Measurements from ENCODE around the gene TMEM151B. TPM values are rescaled to one million over a fixed set of nuclear protein-coding genes. Genes with fewer than 3 reads are reported as not detected.

TMEM151B gene
- total and polyA plus RNA-seq, 9 of the 15 experiments (the other 6 are each of a cell fraction or from before 2014, with no cell fraction given) = not detected

DNA sequence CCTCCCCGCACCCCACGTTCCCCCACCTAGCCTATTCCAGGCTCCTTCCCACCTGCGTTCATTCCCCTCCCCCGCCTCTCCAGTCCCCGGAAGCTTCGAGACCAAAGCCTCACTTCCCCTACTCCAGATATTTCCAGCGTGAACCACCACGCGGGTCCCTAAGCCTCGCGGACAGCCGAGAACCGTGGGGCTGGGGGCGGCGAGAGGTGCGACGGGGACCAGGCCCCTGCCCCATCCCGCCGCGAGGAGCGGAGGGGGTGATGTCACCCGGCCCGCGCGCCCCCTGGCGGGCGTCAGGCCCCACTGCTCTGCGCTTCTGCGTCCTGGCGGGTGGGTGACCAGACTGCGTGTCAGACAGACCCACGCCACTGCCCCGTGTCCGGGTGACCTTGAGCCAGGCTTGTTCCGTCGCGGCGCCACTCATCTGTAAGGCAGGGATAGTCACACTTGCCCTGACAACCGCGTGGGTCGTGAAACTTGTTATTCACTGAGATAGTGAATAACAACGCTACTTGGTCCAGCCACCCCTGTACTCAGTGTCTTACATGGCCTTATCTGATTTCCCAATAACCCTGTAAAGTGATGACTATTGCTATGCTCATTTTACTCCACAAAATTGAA lies 32.3 kb upstream of the TMEM151B start (continued):
- TF ChIP-seq, protein P1, sequence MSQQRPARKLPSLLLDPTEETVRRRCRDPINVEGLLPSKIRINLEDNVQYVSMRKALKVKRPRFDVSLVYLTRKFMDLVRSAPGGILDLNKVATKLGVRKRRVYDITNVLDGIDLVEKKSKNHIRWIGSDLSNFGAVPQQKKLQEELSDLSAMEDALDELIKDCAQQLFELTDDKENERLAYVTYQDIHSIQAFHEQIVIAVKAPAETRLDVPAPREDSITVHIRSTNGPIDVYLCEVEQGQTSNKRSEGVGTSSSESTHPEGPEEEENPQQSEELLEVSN (IDR thresholded peaks at IDR 0.05; ENCODE audit: borderline replicate concordance in 1 of 2, extremely low read depth in 1 of 2, insufficient read depth in 1 of 2, insufficient read length in 1 of 2, low read depth in 1 of 2, low read length in 1 of 2, poor library complexity in 1 of 2, severe bottlenecking in 1 of 2) = peak in 1 of 2 experiments; percentile 74
- TF ChIP-seq SRSF1 (IDR thresholded peaks at IDR 0.05; ENCODE audit: low read depth, low read length) = no peak
- TF ChIP-seq, protein P2, sequence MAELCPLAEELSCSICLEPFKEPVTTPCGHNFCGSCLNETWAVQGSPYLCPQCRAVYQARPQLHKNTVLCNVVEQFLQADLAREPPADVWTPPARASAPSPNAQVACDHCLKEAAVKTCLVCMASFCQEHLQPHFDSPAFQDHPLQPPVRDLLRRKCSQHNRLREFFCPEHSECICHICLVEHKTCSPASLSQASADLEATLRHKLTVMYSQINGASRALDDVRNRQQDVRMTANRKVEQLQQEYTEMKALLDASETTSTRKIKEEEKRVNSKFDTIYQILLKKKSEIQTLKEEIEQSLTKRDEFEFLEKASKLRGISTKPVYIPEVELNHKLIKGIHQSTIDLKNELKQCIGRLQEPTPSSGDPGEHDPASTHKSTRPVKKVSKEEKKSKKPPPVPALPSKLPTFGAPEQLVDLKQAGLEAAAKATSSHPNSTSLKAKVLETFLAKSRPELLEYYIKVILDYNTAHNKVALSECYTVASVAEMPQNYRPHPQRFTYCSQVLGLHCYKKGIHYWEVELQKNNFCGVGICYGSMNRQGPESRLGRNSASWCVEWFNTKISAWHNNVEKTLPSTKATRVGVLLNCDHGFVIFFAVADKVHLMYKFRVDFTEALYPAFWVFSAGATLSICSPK (IDR thresholded peaks at IDR 0.05; ENCODE audit: borderline replicate concordance) = no peak
- no peak for TF ChIP-seq ZNF324 (CRISPR knock-in tag; IDR thresholded peaks at IDR 0.05)
- TF ChIP-seq ZBTB8A (IDR thresholded peaks at IDR 0.05; ENCODE audit: partially characterized antibody) = no peak
- no peak for TF ChIP-seq PHB2 (IDR thresholded peaks at IDR 0.05; ENCODE audit: low read depth)
- TF ChIP-seq NONO (IDR thresholded peaks at IDR 0.05; ENCODE audit: low read depth in 2 of 2, low read length in 1 of 2) = peak in 1 of 2 experiments; percentile 81; a peak in 2 of 4 replicates
- TF ChIP-seq JUNB (CRISPR knock-in tag; conservative IDR thresholded peaks at IDR 0.05) = peak; percentile 61
- TF ChIP-seq EP300 (IDR thresholded peaks at IDR 0.05; ENCODE audit: low read length) = peak; percentile 8; the same call in 1 of the 2 replicates
- TF ChIP-seq, protein P3, sequence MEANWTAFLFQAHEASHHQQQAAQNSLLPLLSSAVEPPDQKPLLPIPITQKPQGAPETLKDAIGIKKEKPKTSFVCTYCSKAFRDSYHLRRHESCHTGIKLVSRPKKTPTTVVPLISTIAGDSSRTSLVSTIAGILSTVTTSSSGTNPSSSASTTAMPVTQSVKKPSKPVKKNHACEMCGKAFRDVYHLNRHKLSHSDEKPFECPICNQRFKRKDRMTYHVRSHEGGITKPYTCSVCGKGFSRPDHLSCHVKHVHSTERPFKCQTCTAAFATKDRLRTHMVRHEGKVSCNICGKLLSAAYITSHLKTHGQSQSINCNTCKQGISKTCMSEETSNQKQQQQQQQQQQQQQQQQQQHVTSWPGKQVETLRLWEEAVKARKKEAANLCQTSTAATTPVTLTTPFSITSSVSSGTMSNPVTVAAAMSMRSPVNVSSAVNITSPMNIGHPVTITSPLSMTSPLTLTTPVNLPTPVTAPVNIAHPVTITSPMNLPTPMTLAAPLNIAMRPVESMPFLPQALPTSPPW (CRISPR knock-in tag; IDR thresholded peaks at IDR 0.05) = peak; percentile 85
- TF ChIP-seq, protein P4, sequence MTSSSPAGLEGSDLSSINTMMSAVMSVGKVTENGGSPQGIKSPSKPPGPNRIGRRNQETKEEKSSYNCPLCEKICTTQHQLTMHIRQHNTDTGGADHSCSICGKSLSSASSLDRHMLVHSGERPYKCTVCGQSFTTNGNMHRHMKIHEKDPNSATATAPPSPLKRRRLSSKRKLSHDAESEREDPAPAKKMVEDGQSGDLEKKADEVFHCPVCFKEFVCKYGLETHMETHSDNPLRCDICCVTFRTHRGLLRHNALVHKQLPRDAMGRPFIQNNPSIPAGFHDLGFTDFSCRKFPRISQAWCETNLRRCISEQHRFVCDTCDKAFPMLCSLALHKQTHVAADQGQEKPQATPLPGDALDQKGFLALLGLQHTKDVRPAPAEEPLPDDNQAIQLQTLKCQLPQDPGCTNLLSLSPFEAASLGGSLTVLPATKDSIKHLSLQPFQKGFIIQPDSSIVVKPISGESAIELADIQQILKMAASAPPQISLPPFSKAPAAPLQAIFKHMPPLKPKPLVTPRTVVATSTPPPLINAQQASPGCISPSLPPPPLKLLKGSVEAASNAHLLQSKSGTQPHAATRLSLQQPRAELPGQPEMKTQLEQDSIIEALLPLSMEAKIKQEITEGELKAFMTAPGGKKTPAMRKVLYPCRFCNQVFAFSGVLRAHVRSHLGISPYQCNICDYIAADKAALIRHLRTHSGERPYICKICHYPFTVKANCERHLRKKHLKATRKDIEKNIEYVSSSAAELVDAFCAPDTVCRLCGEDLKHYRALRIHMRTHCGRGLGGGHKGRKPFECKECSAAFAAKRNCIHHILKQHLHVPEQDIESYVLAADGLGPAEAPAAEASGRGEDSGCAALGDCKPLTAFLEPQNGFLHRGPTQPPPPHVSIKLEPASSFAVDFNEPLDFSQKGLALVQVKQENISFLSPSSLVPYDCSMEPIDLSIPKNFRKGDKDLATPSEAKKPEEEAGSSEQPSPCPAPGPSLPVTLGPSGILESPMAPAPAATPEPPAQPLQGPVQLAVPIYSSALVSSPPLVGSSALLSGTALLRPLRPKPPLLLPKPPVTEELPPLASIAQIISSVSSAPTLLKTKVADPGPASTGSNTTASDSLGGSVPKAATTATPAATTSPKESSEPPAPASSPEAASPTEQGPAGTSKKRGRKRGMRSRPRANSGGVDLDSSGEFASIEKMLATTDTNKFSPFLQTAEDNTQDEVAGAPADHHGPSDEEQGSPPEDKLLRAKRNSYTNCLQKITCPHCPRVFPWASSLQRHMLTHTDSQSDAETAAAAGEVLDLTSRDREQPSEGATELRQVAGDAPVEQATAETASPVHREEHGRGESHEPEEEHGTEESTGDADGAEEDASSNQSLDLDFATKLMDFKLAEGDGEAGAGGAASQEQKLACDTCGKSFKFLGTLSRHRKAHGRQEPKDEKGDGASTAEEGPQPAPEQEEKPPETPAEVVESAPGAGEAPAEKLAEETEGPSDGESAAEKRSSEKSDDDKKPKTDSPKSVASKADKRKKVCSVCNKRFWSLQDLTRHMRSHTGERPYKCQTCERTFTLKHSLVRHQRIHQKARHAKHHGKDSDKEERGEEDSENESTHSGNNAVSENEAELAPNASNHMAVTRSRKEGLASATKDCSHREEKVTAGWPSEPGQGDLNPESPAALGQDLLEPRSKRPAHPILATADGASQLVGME (CRISPR knock-in tag; IDR thresholded peaks at IDR 0.05) = peak; percentile 87; the same call in 1 of the 2 replicates
- peak; percentile 52; the same call in 1 of the 2 replicates for TF ChIP-seq GTF2E2 (tag; IDR thresholded peaks at IDR 0.05)
- TF ChIP-seq ARID1B (IDR thresholded peaks at IDR 0.05) = peak; percentile 70
- peak; percentile 78 to 86 for TF ChIP-seq RAD21 (CRISPR knock-in tag; conservative IDR thresholded peaks at IDR 0.05 in 1 of 2, IDR thresholded peaks at IDR 0.05 in 1 of 2)
- TF ChIP-seq CBX1 (IDR thresholded peaks at IDR 0.05; ENCODE audit: low read depth) = peak; percentile 83; the same call in 1 of the 2 replicates
- peak; percentile 37; the same call in 1 of the 2 replicates for TF ChIP-seq ESRRB (CRISPR knock-in tag; IDR thresholded peaks at IDR 0.05; ENCODE audit: borderline replicate concordance)
- TF ChIP-seq ZNF431 (CRISPR knock-in tag; IDR thresholded peaks at IDR 0.05) = peak; percentile 72; the same call in 1 of the 2 replicates

Data from K562 (cell line).